ENCODE data around the gene PRODH2. TPM values are rescaled to one million over a fixed set of nuclear protein-coding genes. Genes with fewer than 3 reads are reported as not detected.

PRODH2 gene
- total RNA-seq, 2 donors from 2014 or later: not detected

- Histone ChIP-seq H3K9me3 (no peaks in the 10 kb centered on the region), H3K4me3 (no peak overlapping the region), H3K36me3 (no peaks in the 10 kb centered on the region), H3K27ac (no peak overlapping the region), H3K27me3 (replicated peaks; ENCODE audit: insufficient read depth) (no peaks in the 10 kb centered on the region), H3K4me1 (ENCODE audit: control insufficient read depth in 1 of 2, low read depth in 2 of 2) (no peaks in the 10 kb centered on the region)
- TF ChIP-seq CTCF (IDR thresholded peaks at IDR 0.05): no peak
- no peak for DNase-seq (ENCODE audit: low spot score)
- ATAC-seq (ENCODE audit: insufficient number of reproducible peaks, low FRiP score, low read depth): no peak
Observed at GRCh38 chr19:35830986-35831385, 18.3 kb upstream of the PRODH2 start.

GRCh38 chr19:35828692-35829301, 16.2 kb upstream of the PRODH2 start:
- no peak for DNase-seq (ENCODE audit: low spot score)
- H3K9me3 ChIP-seq: no peaks in the 10 kb centered on the region
- no peaks in the 10 kb centered on the region for H3K27me3 ChIP-seq (replicated peaks; ENCODE audit: insufficient read depth)
- no peak for TF ChIP-seq CTCF (IDR thresholded peaks at IDR 0.05)
- ATAC-seq (ENCODE audit: insufficient number of reproducible peaks, low FRiP score, low read depth): no peak
- no peaks in the 10 kb centered on the region for H3K36me3 ChIP-seq
- no peak overlapping the region for H3K4me3 ChIP-seq
- no peak overlapping the region for H3K27ac ChIP-seq
- H3K4me1 ChIP-seq (ENCODE audit: control insufficient read depth in 1 of 2, low read depth in 2 of 2): no peaks in the 10 kb centered on the region

- no peak for TF ChIP-seq CTCF (IDR thresholded peaks at IDR 0.05)
- Histone ChIP-seq H3K27me3 (replicated peaks; ENCODE audit: insufficient read depth) (no peaks in the 10 kb centered on the region), H3K9me3 (no peaks in the 10 kb centered on the region), H3K36me3 (no peaks in the 10 kb centered on the region), H3K27ac (no peak overlapping the region), H3K4me3 (no peak overlapping the region), H3K4me1 (ENCODE audit: control insufficient read depth in 1 of 2, low read depth in 2 of 2) (no peaks in the 10 kb centered on the region)
- ATAC-seq (ENCODE audit: insufficient number of reproducible peaks, low FRiP score, low read depth) (no peak), DNase-seq (ENCODE audit: low spot score) (no peak)
Observed at GRCh38 chr19:35824150-35824549, 11.5 kb upstream of the PRODH2 start.

GRCh38 chr19:35822579-35822978, 9.9 kb upstream of the PRODH2 start:
- DNase-seq (ENCODE audit: low spot score): no peak
- Histone ChIP-seq H3K27ac (no peak overlapping the region), H3K9me3 (no peaks in the 10 kb centered on the region), H3K36me3 (no peaks in the 10 kb centered on the region), H3K4me1 (ENCODE audit: control insufficient read depth in 1 of 2, low read depth in 2 of 2) (no peaks in the 10 kb centered on the region), H3K27me3 (replicated peaks; ENCODE audit: insufficient read depth) (no peaks in the 10 kb centered on the region), H3K4me3 (no peak overlapping the region)
- ATAC-seq (ENCODE audit: insufficient number of reproducible peaks, low FRiP score, low read depth): no peak
- TF ChIP-seq CTCF (IDR thresholded peaks at IDR 0.05): no peak

GRCh38 chr19:35818445-35818844, 5.8 kb upstream of the PRODH2 start:
- no peaks in the 10 kb centered on the region for H3K36me3 ChIP-seq
- H3K27ac ChIP-seq: no peak overlapping the region
- TF ChIP-seq CTCF (IDR thresholded peaks at IDR 0.05): no peak
- H3K4me1 ChIP-seq (ENCODE audit: control insufficient read depth in 1 of 2, low read depth in 2 of 2): no peaks in the 10 kb centered on the region
- no peaks in the 10 kb centered on the region for H3K9me3 ChIP-seq
- H3K4me3 ChIP-seq: no peak overlapping the region
- H3K27me3 ChIP-seq (replicated peaks; ENCODE audit: insufficient read depth): no peaks in the 10 kb centered on the region
- DNase-seq (ENCODE audit: low spot score): no peak
- no peak for ATAC-seq (ENCODE audit: insufficient number of reproducible peaks, low FRiP score, low read depth)
